HG03575 (cell line): ENCODE data around the gene CRYBA1.
"Not testable (repeated sequence)": the region's sequence is repeated elsewhere in the genome, so short reads cannot be mapped to it uniquely, and the experiment has no call there.

Source experiments
- ATAC-seq: cut with Tn5 transposase; IDR thresholded peaks from one replicate; pipeline ENCODE4 v1.9.1; 2021; ENCODE audit not compliant: unreplicated experiment, insufficient number of reproducible peaks, low FRiP score; ENCODE audit errors: extremely low read depth

Gene CRYBA1

GRCh38 chr17:29234972-29235371 lies 11.7 kb upstream of the CRYBA1 start:
- not testable (repeated sequence) for ATAC-seq

GRCh38 chr17:29235904-29236303 lies 10.8 kb upstream of the CRYBA1 start:
- ATAC-seq: no peak

DNA sequence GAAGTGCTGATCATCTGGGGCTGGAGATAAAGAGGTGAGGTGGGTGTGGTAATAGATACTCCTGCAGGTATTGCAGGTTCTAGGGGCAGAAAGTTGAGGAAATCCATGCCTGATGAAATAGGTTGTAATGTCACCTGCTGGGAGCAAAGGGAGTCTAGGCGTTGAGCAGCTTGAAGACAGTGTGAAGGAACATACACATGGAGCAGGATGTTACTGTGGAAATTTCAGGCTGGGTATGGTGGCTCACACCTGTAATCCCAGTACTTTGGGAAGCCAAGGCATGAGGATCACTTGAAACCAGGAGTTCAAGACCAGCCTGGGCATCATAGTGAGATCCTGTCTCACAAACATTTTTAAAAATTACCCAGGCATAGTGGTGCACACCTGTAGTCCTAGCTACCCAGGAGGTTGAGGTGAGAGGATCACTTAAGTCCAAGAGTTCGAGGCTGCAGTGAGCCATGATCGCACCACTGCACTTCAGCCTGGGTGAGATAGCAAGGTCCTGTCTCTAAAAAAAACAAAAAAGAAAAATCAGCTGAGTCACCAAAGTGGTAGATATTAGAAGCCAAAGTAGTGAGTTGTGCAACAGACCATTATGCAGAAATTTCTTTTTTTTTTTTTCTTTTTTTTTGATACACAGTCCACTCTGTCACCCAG lies 9.1 kb upstream of the CRYBA1 start:
- ATAC-seq: no peak

DNA sequence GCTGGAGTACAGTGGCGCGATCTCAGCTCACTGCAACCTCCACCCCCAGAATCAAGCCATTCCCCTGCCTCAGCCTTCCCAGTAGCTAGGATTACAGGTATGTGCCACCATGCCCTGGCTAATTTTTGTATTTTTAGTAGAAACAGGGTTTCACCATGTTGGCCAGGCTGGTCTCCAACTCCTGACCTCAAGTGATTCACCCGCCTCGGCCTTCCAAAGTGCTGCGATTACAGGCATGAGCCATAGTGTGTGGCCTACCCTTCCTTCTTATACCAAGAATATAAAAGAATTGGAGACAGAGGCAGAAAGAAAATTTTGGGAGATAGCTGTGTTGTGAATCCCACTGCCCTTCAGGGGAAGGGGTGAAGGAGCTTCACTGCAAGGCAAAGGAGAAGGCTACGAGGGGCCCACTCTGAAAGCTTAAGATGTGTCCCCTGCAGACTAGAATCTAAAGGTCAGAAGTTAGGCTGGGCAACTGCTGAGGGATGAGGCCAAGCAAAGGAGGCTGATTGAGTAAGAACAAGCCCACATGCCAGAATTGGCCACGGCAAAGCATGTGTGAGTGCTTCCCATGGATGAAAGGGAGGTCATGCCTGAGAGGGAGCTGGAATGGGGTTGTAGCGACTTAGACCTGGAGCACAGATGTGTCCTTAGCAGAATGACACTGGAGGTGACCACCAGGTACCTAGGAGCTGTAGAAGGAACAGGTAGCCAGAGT lies 8.4 kb upstream of the CRYBA1 start:
- no peak for ATAC-seq

- ATAC-seq: no peak
These were observed 6.2 kb upstream of the CRYBA1 start for GRCh38 chr17:29240477-29240876.

DNA sequence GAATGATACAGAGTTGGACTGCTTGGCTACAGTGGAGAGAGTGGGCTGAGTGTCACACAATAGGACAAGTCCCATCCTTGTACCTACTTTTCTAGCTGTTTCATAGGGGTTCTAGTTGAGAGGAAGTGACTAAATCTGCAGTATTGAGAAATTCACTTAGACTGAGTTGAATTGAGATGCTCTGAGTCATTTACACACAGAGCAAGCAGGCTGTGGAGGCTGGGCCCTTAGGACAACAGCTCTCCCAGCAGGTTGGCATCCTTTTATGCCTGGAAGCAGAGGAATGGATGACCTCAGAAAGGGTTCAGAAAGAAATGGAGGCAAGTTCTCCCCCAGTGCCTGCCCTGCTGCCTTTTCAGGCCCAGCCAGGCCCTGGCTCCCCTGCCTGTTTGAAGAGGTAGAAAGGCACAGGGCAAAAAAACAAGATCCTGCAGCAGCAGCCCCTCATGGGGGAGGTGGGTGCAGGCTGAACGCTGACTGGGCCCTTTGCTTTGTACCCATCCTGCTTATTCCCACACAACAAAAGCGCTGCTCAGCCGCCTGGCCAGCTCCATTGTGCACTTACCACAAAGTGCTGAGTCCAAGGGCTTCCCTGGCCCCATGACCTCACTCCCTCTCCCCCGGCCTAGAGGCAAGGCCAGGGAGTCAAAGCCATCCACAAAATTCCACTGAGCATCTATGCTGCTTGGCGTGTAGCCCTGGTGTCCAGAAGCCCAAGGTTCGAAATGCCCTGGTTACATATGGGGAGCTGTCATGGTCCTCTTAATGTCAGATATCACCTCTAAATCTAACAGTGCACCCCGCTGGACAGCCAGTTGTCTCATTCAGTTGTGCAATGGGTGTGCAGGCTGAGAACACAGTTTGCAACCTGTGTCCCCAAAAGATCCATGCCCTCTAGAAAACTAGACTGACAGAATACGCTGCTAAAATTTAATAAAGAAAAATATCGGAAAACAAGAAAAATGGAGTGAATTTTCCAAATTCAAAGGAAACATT lies 5.4 kb upstream of the CRYBA1 start:
- ATAC-seq: no peak

DNA sequence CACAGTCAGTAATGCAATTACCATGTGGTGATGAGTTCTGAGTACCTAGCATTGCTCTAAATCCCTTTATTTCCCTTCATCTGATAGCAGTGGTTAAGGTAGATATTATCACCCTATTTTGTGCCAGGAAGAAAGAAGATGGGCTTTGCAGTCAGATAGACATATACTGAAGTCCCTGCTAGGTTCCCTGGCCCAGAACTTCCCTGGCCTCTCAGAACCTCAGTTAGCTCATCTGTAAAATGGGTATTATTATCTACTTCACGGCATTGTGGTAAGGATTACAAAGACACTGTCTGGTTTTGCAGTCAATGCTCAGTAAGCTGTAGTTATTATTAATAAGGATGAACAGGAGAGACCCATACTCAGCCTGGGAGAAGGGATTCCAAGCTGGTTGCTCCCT lies 4.6 kb upstream of the CRYBA1 start:
- no peak for ATAC-seq

DNA sequence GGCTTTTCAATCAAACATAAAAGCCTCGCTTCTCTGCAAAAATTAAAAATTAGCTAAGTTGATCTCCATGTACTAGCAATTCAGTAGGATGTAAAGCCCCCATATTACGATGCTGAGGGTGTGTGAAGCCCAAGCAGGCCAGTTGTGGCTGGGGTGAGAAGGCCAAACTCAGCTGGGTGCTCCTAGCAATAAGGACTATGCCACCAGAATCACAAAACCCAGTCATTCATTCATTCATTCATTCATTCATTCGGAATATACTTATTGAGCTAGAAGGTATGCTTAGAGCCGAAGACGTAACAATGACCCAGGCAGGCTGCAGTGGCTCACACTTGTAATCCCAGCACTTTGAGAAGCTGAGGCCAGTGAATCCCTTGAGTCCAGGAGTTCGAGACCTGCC lies 3.9 kb upstream of the CRYBA1 start:
- ATAC-seq: no peak

GRCh38 chr17:29243792-29244191 lies 2.9 kb upstream of the CRYBA1 start:
- no peak for ATAC-seq

- ATAC-seq: no peak
These were observed 1.3 kb upstream of the CRYBA1 start for GRCh38 chr17:29245401-29245800.

DNA sequence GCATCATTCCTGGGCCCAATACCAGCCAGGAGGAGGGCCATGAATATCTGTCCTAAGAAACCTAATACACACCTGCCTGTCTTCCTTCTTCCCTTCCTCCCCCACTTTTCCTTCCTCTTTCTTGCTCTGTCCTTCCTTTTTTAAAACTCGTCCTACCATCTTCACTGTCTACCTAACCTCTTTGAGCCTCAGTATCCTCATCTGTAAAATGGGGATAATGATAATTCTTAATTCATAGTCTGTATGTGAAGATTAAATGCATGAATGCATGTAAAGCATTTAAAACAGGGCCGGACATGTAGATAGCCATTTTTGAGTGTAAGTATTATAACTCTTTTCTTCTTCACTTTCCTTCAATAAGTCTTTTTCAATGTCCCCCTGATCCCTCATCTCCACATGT lies 560 bp downstream of the CRYBA1 start:
- ATAC-seq: no peak

- ATAC-seq: no peak
These were observed 2.2 kb downstream of the CRYBA1 start for GRCh38 chr17:29248845-29249244.

DNA sequence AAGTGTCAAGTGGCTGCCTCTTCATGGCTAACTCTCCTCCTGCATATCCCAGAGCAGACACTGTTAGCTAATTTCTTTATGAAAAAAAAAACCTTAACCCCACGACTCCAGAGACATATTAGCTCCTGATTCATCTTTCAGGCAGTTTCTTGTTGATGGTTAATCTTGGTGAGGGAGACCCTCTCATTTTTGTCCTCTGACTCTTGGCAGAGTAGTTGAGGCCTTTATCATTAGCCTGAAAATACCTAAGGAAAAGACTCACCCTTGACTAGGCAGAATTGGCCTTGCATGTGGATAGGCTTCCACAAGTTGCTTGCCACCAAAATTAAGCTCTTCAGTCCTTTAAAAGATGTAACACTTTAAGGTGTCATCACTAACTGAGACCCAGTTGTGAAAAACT lies 4.0 kb downstream of the CRYBA1 start:
- no peak for ATAC-seq

GRCh38 chr17:29251184-29251583 lies 4.5 kb downstream of the CRYBA1 start:
- ATAC-seq: no peak

- ATAC-seq: no peak
These were observed 5.6 kb downstream of the CRYBA1 start for GRCh38 chr17:29252101-29252791.

DNA sequence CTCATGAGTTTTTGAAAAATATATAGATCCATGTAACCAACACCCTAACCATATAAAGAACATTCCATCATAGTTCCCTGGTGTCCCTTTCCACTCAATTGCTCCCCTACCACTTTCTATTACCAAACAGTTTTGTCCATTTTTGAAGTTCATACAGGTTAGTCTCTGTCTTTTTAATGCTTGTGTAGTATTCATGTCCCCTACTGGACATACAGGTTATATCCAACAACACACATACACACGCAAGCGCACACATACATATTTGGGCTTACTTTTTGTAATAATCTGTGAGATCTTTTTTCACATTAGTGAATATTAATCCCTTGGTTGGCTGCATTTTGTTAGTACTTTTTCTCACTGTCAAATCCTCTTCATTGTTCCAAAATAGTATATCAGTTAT lies 6.4 kb downstream of the CRYBA1 start:
- no peak for ATAC-seq

DNA sequence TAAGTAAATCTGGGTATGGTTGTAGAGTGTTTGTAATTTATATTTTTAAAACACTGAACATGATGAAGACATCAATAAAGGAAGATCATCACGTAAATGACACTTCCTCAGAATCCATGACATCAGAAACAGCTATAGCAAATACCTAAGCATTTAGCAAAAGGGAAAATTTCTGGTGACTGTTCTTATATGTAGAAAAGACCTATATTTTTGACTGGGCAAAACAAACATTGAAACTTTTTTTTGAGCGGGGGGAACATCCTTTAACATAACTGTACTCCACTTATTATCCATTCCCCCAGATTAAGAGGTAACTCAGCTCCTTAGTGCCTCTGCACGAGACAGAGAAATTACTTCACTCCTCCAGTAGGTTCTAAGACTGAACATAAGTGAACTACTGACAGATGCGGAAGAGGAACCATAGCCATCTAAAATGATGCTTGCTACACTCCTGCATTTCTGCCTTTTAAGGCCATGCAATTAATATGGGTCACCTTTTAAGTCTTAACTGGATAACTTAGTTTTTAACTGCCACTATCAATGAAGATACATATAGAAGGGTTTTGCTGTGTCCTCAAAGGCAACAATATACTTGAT lies 9.4 kb downstream of the CRYBA1 start:
- no peak for ATAC-seq

GRCh38 chr17:29256735-29257466 lies 10.2 kb downstream of the CRYBA1 start:
- ATAC-seq: no peak
